ENCODE measurements around the gene POU4F1. TPM values are rescaled to one million over a fixed set of nuclear protein-coding genes. Genes with fewer than 3 reads are reported as not detected.
A peak's percentile ranks its signal among the peaks of the same experiment; 100 is the strongest.

Gene POU4F1
- total and polyA plus RNA-seq, 2 of the 13 experiments (the other 11 are each of a cell fraction or from before 2014, with no cell fraction given) = 1.0 to 1.1 TPM

- Histone ChIP-seq H3K4me3 (replicated peaks in 1 of 3; ENCODE audit: insufficient read depth in 1 of 3, low read depth in 2 of 3, low read length in 3 of 3) (no peak overlapping the region), H3K27me3 (ENCODE audit: control insufficient read depth in 1 of 2, insufficient read depth in 2 of 2, low read length in 2 of 2) (no peaks in the 10 kb centered on the region), H2AFZ (ENCODE audit: low read length) (no peak overlapping the region), H3K4me1 (ENCODE audit: insufficient read depth, low read length) (no peaks in the 10 kb centered on the region), H3K79me2 (ENCODE audit: insufficient read depth, low read length) (no peaks in the 10 kb centered on the region), H4K20me1 (ENCODE audit: insufficient read depth, low read length) (no peaks in the 10 kb centered on the region), H3K9me3 (ENCODE audit: low read length) (no peaks in the 10 kb centered on the region), H3K9ac (ENCODE audit: insufficient read depth, low read depth, low read length) (no peak overlapping the region), H3K36me3 (replicated peaks in 1 of 2; ENCODE audit: control insufficient read depth in 1 of 2, insufficient read depth in 2 of 2, low read length in 2 of 2) (no peaks in the 10 kb centered on the region), H3K4me2 (ENCODE audit: low read depth, low read length) (no peak overlapping the region), H3K27ac (ENCODE audit: extremely low read length, insufficient read depth, low read length) (no peak overlapping the region)
- BruUV-seq (replicated peaks) = no TSS peak
- 0% methylated on average over 5 of the region's 5 CpGs for WGBS (ENCODE audit: low lambda C conversion rate)
- TF ChIP-seq ZMAT3 (CRISPR knock-in tag; conservative IDR thresholded peaks at IDR 0.05) (no peak), PAX8 (CRISPR knock-in tag; IDR thresholded peaks at IDR 0.05; ENCODE audit: borderline replicate concordance) (no peak), FOXK2 (IDR thresholded peaks at IDR 0.05) (no peak), ZNF670 (CRISPR knock-in tag; IDR thresholded peaks at IDR 0.05; ENCODE audit: borderline replicate concordance) (no peak), ZNF121 (CRISPR knock-in tag; IDR thresholded peaks at IDR 0.05) (0 out of 2 replicates have a peak, but pooled peaks have one; percentile 17), ZNF761 (CRISPR knock-in tag; conservative IDR thresholded peaks at IDR 0.05) (no peak)
- intact Hi-C loops (cut with micrococcal nuclease; ENCODE audit: unreplicated experiment) (loop anchor here (10.0 kb wide), 1 partner anchor 412 kb away; no protein-coding TSS in a partner anchor), in situ Hi-C loops (cut with HindIII; ENCODE audit: extremely low pct_ligation_motif_present, low pct_unique_long_range_greater_than_20kb) (no loop called here)
- ChIA-PET POLR2A (no interaction called here), CTCF (ENCODE audit: low intra/inter-chr PET ratio, low total read pairs) (no interaction called here)
- FAIRE-seq (no peak), ATAC-seq (no peak), DNase-seq (ENCODE audit: low spot score) (no peak)
These were observed 41.0 kb downstream of the POU4F1 start for GRCh38 chr13:78562237-78562889.

Other genes with a start within 250 kb of the POU4F1 start
- gene OBI1, start 55.6 kb upstream of the POU4F1 start, total RNA-seq (2016; rRNA removed; fragmentation: Illumina TruSeq; extraction: Trizol) = 23.5 and 38.8 TPM in 2 replicates
- 5.7 and 7.8 TPM in 2 replicates for gene OBI1, start 55.6 kb upstream of the POU4F1 start, polyA plus RNA-seq (2011; rRNA removed)